ENCODE results near the gene SPATS1.

DNA sequence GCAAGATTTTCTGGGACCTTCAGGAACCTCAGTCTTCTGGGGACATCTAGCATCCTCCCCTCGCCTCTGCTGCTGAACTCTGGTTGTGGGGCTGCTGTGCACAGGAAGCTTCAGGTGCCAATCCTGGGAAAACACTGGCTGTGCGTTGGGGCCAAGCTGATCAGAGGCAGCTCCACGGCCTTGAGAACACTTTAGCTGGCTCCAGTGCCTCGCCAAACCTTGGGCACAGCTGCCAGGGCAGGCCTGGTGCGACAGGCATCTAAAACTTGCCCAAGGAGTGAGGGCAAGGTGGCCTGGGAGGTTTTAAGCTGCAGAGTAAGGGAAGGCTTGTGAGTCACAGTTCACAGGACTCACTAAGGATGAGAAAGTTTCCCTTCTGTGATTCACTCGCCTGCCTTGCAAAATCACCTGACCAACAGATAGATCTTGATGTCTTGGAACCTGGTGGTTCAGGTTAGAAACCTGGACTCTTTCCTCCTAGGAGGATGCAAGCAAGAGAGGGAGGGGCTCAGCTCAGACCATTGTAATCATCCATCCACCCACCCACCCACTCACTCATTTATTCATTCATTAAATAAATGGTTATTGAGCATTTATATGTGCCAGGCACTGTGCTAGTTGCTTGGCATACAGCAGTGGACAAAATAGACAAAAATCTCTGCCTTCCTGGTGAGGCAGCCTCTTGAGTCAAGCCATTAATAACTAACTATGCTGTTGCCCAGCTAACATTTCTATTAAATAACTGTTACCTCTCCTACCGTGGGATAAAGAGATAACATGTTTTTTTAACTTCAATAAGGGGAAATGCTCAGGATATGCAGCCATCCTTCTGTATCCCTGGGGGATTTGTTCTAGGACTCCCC is 2.5 kb upstream of the SPATS1 start:
- TF ChIP-seq, protein P1, sequence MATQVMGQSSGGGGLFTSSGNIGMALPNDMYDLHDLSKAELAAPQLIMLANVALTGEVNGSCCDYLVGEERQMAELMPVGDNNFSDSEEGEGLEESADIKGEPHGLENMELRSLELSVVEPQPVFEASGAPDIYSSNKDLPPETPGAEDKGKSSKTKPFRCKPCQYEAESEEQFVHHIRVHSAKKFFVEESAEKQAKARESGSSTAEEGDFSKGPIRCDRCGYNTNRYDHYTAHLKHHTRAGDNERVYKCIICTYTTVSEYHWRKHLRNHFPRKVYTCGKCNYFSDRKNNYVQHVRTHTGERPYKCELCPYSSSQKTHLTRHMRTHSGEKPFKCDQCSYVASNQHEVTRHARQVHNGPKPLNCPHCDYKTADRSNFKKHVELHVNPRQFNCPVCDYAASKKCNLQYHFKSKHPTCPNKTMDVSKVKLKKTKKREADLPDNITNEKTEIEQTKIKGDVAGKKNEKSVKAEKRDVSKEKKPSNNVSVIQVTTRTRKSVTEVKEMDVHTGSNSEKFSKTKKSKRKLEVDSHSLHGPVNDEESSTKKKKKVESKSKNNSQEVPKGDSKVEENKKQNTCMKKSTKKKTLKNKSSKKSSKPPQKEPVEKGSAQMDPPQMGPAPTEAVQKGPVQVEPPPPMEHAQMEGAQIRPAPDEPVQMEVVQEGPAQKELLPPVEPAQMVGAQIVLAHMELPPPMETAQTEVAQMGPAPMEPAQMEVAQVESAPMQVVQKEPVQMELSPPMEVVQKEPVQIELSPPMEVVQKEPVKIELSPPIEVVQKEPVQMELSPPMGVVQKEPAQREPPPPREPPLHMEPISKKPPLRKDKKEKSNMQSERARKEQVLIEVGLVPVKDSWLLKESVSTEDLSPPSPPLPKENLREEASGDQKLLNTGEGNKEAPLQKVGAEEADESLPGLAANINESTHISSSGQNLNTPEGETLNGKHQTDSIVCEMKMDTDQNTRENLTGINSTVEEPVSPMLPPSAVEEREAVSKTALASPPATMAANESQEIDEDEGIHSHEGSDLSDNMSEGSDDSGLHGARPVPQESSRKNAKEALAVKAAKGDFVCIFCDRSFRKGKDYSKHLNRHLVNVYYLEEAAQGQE (IDR thresholded peaks at IDR 0.05; ENCODE audit: insufficient replicate concordance, low read depth): no peak
- TF ChIP-seq, protein P2, sequence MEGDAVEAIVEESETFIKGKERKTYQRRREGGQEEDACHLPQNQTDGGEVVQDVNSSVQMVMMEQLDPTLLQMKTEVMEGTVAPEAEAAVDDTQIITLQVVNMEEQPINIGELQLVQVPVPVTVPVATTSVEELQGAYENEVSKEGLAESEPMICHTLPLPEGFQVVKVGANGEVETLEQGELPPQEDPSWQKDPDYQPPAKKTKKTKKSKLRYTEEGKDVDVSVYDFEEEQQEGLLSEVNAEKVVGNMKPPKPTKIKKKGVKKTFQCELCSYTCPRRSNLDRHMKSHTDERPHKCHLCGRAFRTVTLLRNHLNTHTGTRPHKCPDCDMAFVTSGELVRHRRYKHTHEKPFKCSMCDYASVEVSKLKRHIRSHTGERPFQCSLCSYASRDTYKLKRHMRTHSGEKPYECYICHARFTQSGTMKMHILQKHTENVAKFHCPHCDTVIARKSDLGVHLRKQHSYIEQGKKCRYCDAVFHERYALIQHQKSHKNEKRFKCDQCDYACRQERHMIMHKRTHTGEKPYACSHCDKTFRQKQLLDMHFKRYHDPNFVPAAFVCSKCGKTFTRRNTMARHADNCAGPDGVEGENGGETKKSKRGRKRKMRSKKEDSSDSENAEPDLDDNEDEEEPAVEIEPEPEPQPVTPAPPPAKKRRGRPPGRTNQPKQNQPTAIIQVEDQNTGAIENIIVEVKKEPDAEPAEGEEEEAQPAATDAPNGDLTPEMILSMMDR (IDR thresholded peaks at IDR 0.05; ENCODE audit: insufficient read depth, low read length): no peak
- TF ChIP-seq POLR2AphosphoS5 (IDR thresholded peaks at IDR 0.05; ENCODE audit: low read depth): no peak
